ENCODE measurements around the gene GPR78. TPM values are rescaled to one million over a fixed set of nuclear protein-coding genes. Genes with fewer than 3 reads are reported as not detected.

Gene GPR78
- polyA plus RNA-seq, 1 of the 3 experiments (the other 2 are of a cell fraction), result not detected

GRCh38 chr4:8591626-8592365, 11.6 kb downstream of the GPR78 start (continued):
- TF ChIP-seq CTCF (IDR thresholded peaks at IDR 0.05) (no peak), RFX5 (IDR thresholded peaks at IDR 0.05; ENCODE audit: low read length) (no peak), TCF12 (IDR thresholded peaks at IDR 0.05) (no peak), GATA2 (CRISPR knock-in tag; IDR thresholded peaks at IDR 0.05) (no peak), NFIC (IDR thresholded peaks at IDR 0.05; ENCODE audit: borderline replicate concordance) (no peak)

GRCh38 chr4:8592366-8593263, 12.4 kb downstream of the GPR78 start, which contains the start of gene CPZ:
Gene CPZ (plus strand): TSS chr4:8592765. CDS start chr4:8592834, 69 bp downstream.
- Histone ChIP-seq H3K9me2 (no peaks in the 10 kb centered on the region), H3K4me2 (no peak within 1 kb of the TSS), H3K9me3 (no peaks in the 10 kb centered on the region), H4K20me1 (ENCODE audit: insufficient read depth) (no peaks in the 10 kb centered on the region), H3K27ac (ENCODE audit: low read depth in 2 of 2, low read length in 1 of 2) (no peak within 1 kb of the TSS), H3K4me1 (ENCODE audit: control insufficient read depth in 1 of 2, insufficient read depth in 2 of 2, low read depth in 1 of 2, low read length in 1 of 2) (peaks cover 0 to 26% of the 10 kb centered on the region in 2 experiments; a peak in 1 of 4 replicates), H3K4me3 (ENCODE audit: low read depth in 2 of 2, low read length in 1 of 2) (no peak within 1 kb of the TSS), H2AFZ (ENCODE audit: low read depth) (no peak within 1 kb of the TSS), H3K36me3 (replicated peaks in 1 of 2; ENCODE audit: control insufficient read depth in 1 of 2, insufficient read depth in 2 of 2, low read length in 1 of 2) (no peaks in the 10 kb centered on the region), H3K27me3 (ENCODE audit: insufficient read depth) (no peaks in the 10 kb centered on the region), H3K79me2 (ENCODE audit: insufficient read depth) (no peaks in the 10 kb centered on the region), H3K9ac (no peak within 1 kb of the TSS), H3F3A (replicated peaks; ENCODE audit: insufficient read depth) (no peaks in the 10 kb centered on the region)
- no peak for DNase-seq
- no peak for TF ChIP-seq JUND (IDR thresholded peaks at IDR 0.05)
- TF ChIP-seq TEAD4 (IDR thresholded peaks at IDR 0.05; ENCODE audit: borderline replicate concordance, insufficient read depth), result no peak
- TF ChIP-seq EZH2phosphoT487 (IDR thresholded peaks at IDR 0.05; ENCODE audit: borderline replicate concordance, low read depth), result no peak
- no peak for TF ChIP-seq USF1 (IDR thresholded peaks at IDR 0.05; ENCODE audit: borderline replicate concordance, low read depth)
- no peak for TF ChIP-seq RAD21 (IDR thresholded peaks at IDR 0.05; ENCODE audit: low read length)
- TF ChIP-seq YY1 (IDR thresholded peaks at IDR 0.05; ENCODE audit: low read depth), result no peak
- no peak for TF ChIP-seq RCOR1 (IDR thresholded peaks at IDR 0.05; ENCODE audit: low read length)
- no peak for TF ChIP-seq GABPA (IDR thresholded peaks at IDR 0.05; ENCODE audit: low read depth)
- TF ChIP-seq USF2 (IDR thresholded peaks at IDR 0.05; ENCODE audit: borderline replicate concordance, low read depth, low read length), result no peak
- no peak for TF ChIP-seq REST (IDR thresholded peaks at IDR 0.05; ENCODE audit: low read depth, low read length)
- ChIA-PET CTCF (interaction anchor here (0.8 to 7.4 kb wide), 5 partner anchors 10 to 123 kb away, joined by 3 to 54 read pairs (median 3); no protein-coding TSS in a partner anchor), POLR2A (no interaction called here)
- WGBS (ENCODE audit: low lambda C conversion rate), result 68% methylated on average over 40 of the region's 58 CpGs

All from SK-N-SH (cell line).